ENCODE measurements around the gene ZNF460.

ZNF460 gene

DNA sequence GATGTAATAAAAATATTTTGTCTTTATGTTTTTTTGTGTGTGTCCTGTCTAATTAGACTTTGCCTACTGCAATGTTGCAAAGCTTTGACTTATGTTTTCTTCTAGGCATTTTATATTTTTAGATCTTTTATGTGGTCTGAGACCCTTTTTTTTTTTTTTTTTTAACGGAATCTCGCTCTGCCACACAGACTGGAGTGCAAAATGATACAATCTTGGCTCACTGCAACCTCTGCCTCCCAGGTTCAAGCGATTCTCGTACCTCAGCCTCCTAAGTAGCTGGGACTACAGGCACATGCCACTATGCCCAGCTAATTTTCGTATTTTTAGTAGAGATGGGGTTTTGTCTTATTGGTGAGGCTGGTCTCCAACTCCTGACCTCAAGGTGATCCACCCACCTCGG is 62.3 kb downstream of the ZNF460 start:
- DNase-seq (ENCODE audit: low read depth, low spot score), result no peak

All from ELF-1 (cell line).